ENCODE measurements around the gene NID2. TPM values are rescaled to one million over a fixed set of nuclear protein-coding genes. Genes with fewer than 3 reads are reported as not detected.

The NID2 gene, protein sequence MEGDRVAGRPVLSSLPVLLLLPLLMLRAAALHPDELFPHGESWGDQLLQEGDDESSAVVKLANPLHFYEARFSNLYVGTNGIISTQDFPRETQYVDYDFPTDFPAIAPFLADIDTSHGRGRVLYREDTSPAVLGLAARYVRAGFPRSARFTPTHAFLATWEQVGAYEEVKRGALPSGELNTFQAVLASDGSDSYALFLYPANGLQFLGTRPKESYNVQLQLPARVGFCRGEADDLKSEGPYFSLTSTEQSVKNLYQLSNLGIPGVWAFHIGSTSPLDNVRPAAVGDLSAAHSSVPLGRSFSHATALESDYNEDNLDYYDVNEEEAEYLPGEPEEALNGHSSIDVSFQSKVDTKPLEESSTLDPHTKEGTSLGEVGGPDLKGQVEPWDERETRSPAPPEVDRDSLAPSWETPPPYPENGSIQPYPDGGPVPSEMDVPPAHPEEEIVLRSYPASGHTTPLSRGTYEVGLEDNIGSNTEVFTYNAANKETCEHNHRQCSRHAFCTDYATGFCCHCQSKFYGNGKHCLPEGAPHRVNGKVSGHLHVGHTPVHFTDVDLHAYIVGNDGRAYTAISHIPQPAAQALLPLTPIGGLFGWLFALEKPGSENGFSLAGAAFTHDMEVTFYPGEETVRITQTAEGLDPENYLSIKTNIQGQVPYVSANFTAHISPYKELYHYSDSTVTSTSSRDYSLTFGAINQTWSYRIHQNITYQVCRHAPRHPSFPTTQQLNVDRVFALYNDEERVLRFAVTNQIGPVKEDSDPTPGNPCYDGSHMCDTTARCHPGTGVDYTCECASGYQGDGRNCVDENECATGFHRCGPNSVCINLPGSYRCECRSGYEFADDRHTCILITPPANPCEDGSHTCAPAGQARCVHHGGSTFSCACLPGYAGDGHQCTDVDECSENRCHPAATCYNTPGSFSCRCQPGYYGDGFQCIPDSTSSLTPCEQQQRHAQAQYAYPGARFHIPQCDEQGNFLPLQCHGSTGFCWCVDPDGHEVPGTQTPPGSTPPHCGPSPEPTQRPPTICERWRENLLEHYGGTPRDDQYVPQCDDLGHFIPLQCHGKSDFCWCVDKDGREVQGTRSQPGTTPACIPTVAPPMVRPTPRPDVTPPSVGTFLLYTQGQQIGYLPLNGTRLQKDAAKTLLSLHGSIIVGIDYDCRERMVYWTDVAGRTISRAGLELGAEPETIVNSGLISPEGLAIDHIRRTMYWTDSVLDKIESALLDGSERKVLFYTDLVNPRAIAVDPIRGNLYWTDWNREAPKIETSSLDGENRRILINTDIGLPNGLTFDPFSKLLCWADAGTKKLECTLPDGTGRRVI (N-terminal part only)
- under 1 TPM; 0.30 to 0.33 TPM for total RNA-seq

GRCh38 chr14:52068615-52069306 is at the start of gene NID2:
NID2 (minus strand) TSS chr14:52069059; CDS start chr14:52068994, 65 bp downstream.
- POLR2A ChIA-PET = no interaction called here
- peaks cover 69% of the 10 kb centered on the region for H3K27me3 Mint-ChIP-seq
- no peak within 1 kb of the TSS for H3K27ac Mint-ChIP-seq
- CTCF ChIA-PET = interaction anchor here (0.6 to 1.6 kb wide), 3 partner anchors 15 to 669 kb away, joined by 3 to 4 read pairs (median 3); no protein-coding TSS in a partner anchor
- H3K36me3 Mint-ChIP-seq (ENCODE audit: low read depth) = peaks cover 1% of the 10 kb centered on the region
- peak; percentile 30 for DNase-seq
- H3K9me3 Mint-ChIP-seq = no peaks in the 10 kb centered on the region
- peak within 1 kb of the TSS; percentile 44 for H3K4me3 Mint-ChIP-seq
- H3K4me1 Mint-ChIP-seq = peaks cover 16% of the 10 kb centered on the region

DNA sequence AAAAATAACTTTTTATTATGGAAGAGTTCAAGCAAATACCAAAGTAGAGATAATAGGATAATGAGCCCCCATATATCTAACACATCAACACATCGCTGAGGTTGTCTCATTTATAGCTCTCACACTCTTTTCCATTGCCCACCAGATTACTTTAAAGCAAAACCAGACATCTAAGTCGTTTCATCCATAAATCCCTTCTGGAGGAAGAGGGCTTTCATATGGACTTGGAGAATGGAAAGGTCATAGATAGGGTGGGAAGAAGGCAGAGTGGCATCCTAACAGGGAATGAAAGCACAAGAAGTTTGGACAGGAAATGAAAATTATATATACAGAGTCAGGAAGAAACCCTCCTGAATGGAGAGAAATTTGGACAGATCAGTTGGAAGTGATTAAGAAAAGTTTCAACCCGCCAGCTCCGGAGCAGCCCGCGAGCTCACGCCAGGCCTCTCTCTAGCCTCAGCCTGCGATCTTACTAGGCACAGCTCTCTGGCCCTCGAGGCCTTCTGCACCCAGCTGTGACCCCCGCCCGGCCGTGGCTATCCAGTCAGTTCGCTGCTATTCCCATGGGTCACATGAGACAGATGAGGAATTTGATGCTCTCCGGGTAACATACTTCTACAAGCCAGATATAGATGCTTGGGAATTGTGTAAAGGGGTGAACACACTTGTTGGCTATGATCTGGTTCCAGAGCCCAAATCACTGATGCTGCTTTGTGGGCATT is 48.4 kb upstream of the NID2 start:
- Mint-ChIP-seq H3K4me3 (no peak overlapping the region), H3K9me3 (no peaks in the 10 kb centered on the region), H3K27me3 (peaks cover 11% of the 10 kb centered on the region), H3K36me3 (ENCODE audit: low read depth) (no peaks in the 10 kb centered on the region), H3K27ac (no peak overlapping the region), H3K4me1 (no peaks in the 10 kb centered on the region)
- ChIA-PET CTCF (no interaction called here), POLR2A (no interaction called here)
- DNase-seq = no peak

GRCh38 chr14:52115286-52115685 is 46.4 kb upstream of the NID2 start:
- H3K27me3 Mint-ChIP-seq = peaks cover 9% of the 10 kb centered on the region
- CTCF ChIA-PET = no interaction called here
- no peak overlapping the region for H3K4me3 Mint-ChIP-seq
- no peaks in the 10 kb centered on the region for H3K4me1 Mint-ChIP-seq
- no peak for DNase-seq
- POLR2A ChIA-PET = no interaction called here
- no peaks in the 10 kb centered on the region for H3K9me3 Mint-ChIP-seq
- no peaks in the 10 kb centered on the region for H3K36me3 Mint-ChIP-seq (ENCODE audit: low read depth)
- H3K27ac Mint-ChIP-seq = no peak overlapping the region

DNA sequence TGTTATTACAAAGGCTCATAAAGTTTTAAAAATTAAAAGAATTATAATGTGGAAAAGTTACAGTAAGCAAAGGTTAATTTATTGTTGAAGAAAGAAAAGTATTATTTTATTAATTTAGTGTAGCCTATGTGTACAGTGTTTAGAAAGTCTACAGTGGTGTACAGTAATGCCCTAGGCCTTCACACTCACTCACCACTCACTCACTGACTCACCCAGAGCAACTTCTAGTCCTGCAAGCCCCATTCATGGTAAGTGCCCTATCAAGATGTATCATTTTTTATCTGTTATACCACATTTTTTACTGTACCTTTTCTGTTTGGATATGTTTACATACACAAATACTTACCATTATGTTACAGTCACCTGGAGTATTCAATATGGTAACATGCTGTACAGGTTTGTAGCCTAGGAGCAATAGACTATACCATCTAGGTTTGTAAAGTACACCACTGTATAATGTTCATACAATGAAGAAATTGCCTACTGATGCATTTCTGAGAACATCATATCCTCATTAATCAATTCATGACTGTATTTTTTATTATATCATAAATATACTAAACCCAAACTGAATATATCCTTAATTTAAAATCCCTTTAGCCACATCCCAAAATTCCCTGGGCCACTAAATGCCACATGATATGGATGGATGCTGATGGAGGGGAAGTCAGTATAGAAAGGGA is 43.6 kb upstream of the NID2 start:
- ChIA-PET POLR2A (no interaction called here), CTCF (interaction anchor here (0.6 kb wide), 1 partner anchor 93 kb away, joined by 5 read pairs; no protein-coding TSS in a partner anchor)
- DNase-seq = no peak
- H3K4me1 Mint-ChIP-seq = no peaks in the 10 kb centered on the region
- H3K36me3 Mint-ChIP-seq (ENCODE audit: low read depth) = no peaks in the 10 kb centered on the region
- H3K4me3 Mint-ChIP-seq = no peak overlapping the region
- H3K27ac Mint-ChIP-seq = no peak overlapping the region
- no peaks in the 10 kb centered on the region for H3K27me3 Mint-ChIP-seq
- H3K9me3 Mint-ChIP-seq = no peaks in the 10 kb centered on the region

DNA sequence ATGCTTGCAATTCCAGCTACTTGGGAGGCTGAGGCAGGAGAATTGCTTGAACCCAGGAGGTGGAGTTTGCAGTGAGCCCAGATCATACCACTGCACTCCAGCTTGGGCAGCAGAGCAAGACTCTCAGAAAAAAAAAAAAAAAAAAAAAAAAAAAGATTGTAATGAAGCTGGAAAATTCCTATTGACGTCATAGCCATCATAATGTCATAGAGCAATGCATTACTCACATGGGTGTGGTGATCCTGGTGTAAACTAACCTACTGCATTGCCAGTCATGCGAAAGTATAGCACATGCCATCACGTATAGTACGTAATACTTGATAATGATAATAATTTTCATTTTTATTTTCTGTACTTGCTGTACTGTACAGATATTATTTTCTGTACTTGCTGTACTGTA is 42.7 kb upstream of the NID2 start:
- Mint-ChIP-seq H3K36me3 (ENCODE audit: low read depth) (no peaks in the 10 kb centered on the region), H3K27me3 (no peaks in the 10 kb centered on the region), H3K4me1 (no peaks in the 10 kb centered on the region), H3K4me3 (no peak overlapping the region), H3K27ac (no peak overlapping the region), H3K9me3 (no peaks in the 10 kb centered on the region)
- CTCF ChIA-PET = interaction anchor here (1.3 kb wide), 1 partner anchor 91 kb away, joined by 3 read pairs; no protein-coding TSS in a partner anchor
- no peak for DNase-seq
- POLR2A ChIA-PET = no interaction called here

DNA sequence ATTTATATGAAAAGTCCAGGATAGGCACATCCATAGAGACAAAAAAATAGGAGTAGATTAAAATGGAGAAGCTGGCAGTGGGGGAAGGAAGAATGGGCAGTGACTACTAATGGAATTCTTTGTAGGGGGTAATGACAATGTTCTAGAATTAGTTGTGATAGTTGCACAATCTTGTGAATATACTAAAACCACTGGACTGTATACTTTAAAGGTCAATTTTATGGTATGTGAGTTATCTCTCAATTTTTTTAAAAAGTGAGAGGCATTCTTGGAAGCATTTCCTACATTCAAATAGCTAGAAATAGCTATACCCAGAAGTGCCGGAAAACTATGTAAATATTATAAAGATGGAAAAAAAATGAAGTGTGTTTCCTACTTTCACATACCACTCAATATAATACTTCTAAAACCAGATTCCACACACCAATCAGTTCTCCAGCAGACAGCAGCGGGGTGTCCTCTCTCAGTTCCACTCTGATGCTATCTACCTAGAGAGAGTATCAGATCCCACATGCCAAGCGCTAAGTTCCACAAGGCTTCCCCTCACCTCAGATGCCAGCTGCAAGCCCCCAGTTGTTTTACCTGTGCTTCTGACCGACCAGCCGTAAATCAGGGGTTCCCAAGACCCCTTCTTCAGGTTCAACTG is 41.7 kb upstream of the NID2 start:
- ChIA-PET POLR2A (no interaction called here), CTCF (interaction anchor here (1.3 kb wide), 1 partner anchor 92 kb away, joined by 3 read pairs; no protein-coding TSS in a partner anchor)
- Mint-ChIP-seq H3K9me3 (no peaks in the 10 kb centered on the region), H3K4me3 (no peak overlapping the region), H3K27ac (no peak overlapping the region), H3K27me3 (no peaks in the 10 kb centered on the region), H3K4me1 (no peaks in the 10 kb centered on the region), H3K36me3 (ENCODE audit: low read depth) (no peaks in the 10 kb centered on the region)
- no peak for DNase-seq

DNA sequence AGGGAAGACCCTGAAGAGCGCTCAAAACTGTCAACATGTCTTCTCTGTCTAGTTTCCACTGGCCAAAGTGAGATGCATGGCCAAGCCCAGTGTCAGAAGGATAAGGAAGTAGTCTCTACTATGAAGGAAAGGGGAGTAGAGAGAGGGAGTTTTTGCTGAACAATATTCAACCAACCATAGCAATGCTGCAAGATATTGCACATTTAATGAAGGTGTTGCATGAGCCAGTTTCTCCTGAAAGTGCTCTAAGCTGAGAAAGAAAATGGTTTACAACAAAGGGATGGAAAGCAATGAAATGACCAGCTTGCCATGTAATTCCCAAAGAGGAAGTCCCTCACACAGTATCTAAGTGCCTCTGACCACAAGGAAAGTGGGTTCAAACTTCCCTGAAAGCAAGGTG is 40.0 kb upstream of the NID2 start:
- no peak overlapping the region for H3K27ac Mint-ChIP-seq
- DNase-seq = no peak
- H3K4me3 Mint-ChIP-seq = no peak overlapping the region
- H3K4me1 Mint-ChIP-seq = no peaks in the 10 kb centered on the region
- ChIA-PET POLR2A (no interaction called here), CTCF (no interaction called here)
- H3K36me3 Mint-ChIP-seq (ENCODE audit: low read depth) = no peaks in the 10 kb centered on the region
- no peaks in the 10 kb centered on the region for H3K27me3 Mint-ChIP-seq
- H3K9me3 Mint-ChIP-seq = no peaks in the 10 kb centered on the region

- no peaks in the 10 kb centered on the region for H3K9me3 Mint-ChIP-seq
- no peaks in the 10 kb centered on the region for H3K36me3 Mint-ChIP-seq (ENCODE audit: low read depth)
- ChIA-PET CTCF (interaction anchor here (0.7 kb wide), 1 partner anchor 46 kb away, joined by 4 read pairs; no protein-coding TSS in a partner anchor), POLR2A (no interaction called here)
- H3K4me1 Mint-ChIP-seq = no peaks in the 10 kb centered on the region
- no peak for DNase-seq
- peaks cover 2% of the 10 kb centered on the region for H3K27me3 Mint-ChIP-seq
- no peak overlapping the region for H3K27ac Mint-ChIP-seq
- H3K4me3 Mint-ChIP-seq = no peak overlapping the region
These were observed 38.0 kb upstream of the NID2 start for GRCh38 chr14:52106840-52107239.

GRCh38 chr14:52103416-52103815 is 34.6 kb upstream of the NID2 start:
- Mint-ChIP-seq H3K4me1 (no peaks in the 10 kb centered on the region), H3K27me3 (peaks cover 2% of the 10 kb centered on the region), H3K36me3 (ENCODE audit: low read depth) (no peaks in the 10 kb centered on the region), H3K27ac (no peak overlapping the region), H3K9me3 (no peaks in the 10 kb centered on the region), H3K4me3 (no peak overlapping the region)
- no peak for DNase-seq
- POLR2A ChIA-PET = no interaction called here
- CTCF ChIA-PET = interaction anchor here (1.0 kb wide), 1 partner anchor 22 kb away, joined by 4 read pairs; no protein-coding TSS in a partner anchor

DNA sequence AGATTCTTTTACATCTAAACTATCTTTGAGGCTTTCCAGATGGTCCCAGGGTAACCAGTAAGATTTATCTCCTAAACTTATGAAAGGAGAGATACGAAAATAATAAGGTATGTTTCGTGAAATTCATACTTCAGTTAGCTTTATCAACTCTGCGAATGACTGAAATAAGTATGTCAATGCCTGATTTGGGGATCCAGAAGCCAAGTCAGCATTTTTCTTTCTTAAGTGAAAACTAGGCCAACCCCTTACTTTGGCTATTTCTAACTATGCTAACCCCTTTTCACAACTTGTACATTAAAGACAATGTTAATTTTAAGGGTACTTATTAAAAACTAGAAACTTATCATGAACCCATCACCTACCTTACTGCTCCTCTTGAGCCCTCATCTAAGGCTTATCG is 26.9 kb upstream of the NID2 start:
- no peaks in the 10 kb centered on the region for H3K9me3 Mint-ChIP-seq
- POLR2A ChIA-PET = no interaction called here
- H3K4me1 Mint-ChIP-seq = no peaks in the 10 kb centered on the region
- peaks cover 30% of the 10 kb centered on the region for H3K27me3 Mint-ChIP-seq
- CTCF ChIA-PET = no interaction called here
- H3K27ac Mint-ChIP-seq = no peak overlapping the region
- DNase-seq = no peak
- H3K4me3 Mint-ChIP-seq = no peak overlapping the region
- no peaks in the 10 kb centered on the region for H3K36me3 Mint-ChIP-seq (ENCODE audit: low read depth)

DNA sequence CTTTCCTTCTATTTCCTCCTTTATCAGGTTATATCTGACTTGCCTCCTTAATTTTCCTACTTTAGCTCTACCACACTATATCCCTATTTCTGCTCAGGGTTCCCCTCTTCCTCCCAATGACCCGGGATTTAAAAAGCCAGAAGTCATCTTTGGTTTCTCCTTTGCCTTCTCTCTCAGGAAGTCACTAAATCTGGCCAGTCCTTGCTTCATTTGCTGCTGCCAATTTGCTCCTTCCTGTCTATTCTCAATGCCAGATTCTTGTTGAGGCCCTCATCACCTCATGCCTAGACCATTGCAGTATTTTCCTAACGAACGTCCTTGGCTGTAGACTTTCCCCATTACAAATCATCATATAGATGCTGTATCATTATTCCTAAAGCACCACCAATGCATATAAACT is 26.5 kb upstream of the NID2 start:
- no peaks in the 10 kb centered on the region for H3K4me1 Mint-ChIP-seq
- no peak overlapping the region for H3K27ac Mint-ChIP-seq
- H3K27me3 Mint-ChIP-seq = peaks cover 31% of the 10 kb centered on the region
- no peaks in the 10 kb centered on the region for H3K9me3 Mint-ChIP-seq
- no peak overlapping the region for H3K4me3 Mint-ChIP-seq
- H3K36me3 Mint-ChIP-seq (ENCODE audit: low read depth) = no peaks in the 10 kb centered on the region
- DNase-seq = no peak
- CTCF ChIA-PET = no interaction called here
- POLR2A ChIA-PET = no interaction called here

Data from activated CD4-positive, alpha-beta T cell treated with anti-CD3 and anti-CD28 coated beads, Interleukin-2, amount 10 ng/mL, durations not matched to agents 7 days and 5 days (primary cell).